ENCODE measurements around the gene ZNF532.
"Not testable (repeated sequence)": the region's sequence is repeated elsewhere in the genome, so short reads cannot be mapped to it uniquely, and the experiment has no call there.

The ZNF532 gene

DNA sequence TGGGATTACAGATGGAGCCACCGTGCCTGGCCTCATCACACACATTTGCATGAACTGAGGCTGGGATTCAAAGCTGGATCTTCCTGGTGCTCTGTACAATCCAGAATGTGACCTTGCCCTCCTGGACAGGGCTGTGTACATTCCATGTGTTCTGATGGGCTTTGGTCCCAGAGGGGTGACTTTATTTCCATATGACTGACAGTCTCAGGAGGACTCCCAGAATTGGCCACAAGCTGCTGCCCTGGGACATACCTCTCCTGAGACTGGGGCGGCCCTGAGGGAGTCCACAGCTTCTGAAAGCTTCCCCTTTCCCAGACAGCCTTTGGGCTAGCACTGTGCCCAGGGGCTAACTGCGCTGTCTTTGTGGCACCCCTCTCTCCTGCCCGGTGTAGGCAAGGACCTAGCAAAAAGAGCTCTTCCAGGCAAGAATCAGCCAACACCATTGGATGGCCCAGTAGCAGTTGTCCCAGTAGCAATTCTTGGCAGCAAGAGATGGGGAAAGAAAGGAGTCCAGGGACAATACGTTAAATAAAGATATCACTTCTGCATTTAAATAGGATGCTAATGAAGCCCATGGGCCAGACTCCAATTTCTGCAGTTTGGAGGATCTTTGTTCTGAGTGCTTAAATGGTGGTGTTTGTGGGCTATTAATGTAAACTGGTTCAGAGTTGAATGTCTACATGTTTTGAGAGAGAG is 26.4 kb upstream of the ZNF532 start:
- TF ChIP-seq GATA1 (IDR thresholded peaks at IDR 0.05; ENCODE audit: low read depth, low read length) = no peak
- no peak for TF ChIP-seq POLR2A (IDR thresholded peaks at IDR 0.05; ENCODE audit: low read length)
- no peak for DNase-seq

DNA sequence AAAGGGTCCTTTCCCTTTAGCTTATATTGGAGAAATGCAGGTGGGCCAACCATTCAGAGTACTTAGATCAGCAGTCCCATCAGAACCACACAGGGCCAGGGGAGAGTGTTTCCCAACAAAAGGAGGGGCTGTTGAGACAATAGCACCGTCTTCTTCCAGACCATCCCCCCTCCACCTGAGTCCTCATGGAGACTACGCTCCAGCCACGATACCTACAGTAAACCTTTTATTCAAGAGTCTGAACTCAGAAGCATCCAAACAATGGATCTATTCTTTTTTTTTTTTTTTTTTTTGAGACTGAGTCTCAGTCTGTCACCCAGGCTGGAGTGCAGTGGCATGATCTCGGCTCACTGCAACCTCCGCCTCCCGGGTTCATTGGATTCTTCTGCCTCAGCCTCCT is 25.7 kb upstream of the ZNF532 start:
- no peak for DNase-seq
- no peak for TF ChIP-seq GATA1 (IDR thresholded peaks at IDR 0.05; ENCODE audit: low read depth, low read length)
- TF ChIP-seq POLR2A (IDR thresholded peaks at IDR 0.05; ENCODE audit: low read length) = no peak

DNA sequence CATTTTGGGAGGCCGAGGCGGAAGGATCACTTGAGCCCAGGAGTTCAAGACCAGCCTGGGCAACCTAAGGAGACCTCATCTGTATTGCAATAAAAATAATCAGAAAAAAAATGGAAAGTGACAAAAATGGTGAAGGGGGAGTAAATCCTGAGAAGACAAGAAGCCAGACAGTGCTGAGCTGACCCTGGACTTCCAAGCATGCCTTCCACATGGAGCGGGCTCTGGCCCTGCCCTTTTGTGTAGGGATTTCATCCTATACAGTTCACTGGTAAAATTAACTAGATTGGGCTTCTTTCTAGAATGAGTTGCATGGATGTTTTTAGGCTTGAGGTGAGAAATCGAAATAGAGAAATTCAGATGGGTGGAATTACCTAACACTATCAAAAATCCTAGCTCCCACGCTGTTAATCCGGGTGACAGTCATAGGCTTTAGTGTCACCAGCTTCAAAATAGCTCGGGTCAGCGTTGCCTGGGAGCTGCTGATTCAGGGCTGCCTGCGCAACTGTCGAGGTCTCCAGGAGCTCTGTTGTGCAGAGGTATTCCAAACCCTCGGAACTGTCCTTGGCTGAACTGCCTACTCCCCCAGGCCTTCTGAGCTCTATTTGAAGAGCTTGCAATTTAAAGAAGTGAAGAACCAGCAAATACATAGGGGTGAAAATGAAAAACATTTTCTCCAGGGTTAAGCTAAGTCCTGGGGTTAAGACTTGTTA is 21.5 kb upstream of the ZNF532 start:
- no peak for TF ChIP-seq POLR2A (IDR thresholded peaks at IDR 0.05; ENCODE audit: low read length)
- no peak for TF ChIP-seq GATA1 (IDR thresholded peaks at IDR 0.05; ENCODE audit: low read depth, low read length)
- DNase-seq = no peak

DNA sequence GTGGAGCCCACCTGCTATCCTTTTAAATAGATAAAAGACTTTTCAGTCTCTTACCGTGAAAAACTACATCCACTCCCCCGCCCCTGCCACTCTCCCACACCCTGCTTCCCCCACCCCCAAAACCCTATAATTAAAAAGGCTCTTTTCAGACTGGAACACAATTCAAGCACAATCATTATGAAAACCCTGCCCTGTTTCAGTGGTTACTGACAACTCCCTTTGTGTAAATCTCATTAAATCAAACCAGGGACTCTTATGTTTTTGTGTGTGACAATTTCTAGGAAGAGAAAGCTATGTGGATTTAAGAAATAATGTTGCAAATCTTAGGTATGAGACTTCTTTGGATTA is 21.0 kb upstream of the ZNF532 start:
- no peak for DNase-seq
- TF ChIP-seq POLR2A (IDR thresholded peaks at IDR 0.05; ENCODE audit: low read length) (no peak), GATA1 (IDR thresholded peaks at IDR 0.05; ENCODE audit: low read depth, low read length) (no peak)

DNA sequence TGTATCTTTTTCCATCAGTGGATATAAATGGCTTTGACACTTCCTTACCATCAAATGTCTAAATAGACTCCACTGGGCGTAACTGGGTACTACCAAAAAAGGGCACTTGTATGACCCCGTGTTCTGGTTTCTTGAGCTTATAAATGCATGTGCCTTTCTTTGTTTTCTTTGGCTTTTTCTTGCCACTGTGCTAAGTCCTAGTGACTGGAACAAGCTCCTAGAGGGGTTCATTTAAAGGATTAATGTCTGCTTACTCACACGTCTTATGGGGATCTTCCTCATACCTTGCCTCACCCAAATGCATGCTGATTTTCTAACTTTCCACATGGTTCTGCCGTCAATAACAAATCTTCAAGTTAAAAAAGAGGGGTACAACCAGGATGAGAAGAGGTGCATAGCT is 19.8 kb upstream of the ZNF532 start:
- DNase-seq = no peak
- TF ChIP-seq POLR2A (IDR thresholded peaks at IDR 0.05; ENCODE audit: low read length) (no peak), GATA1 (IDR thresholded peaks at IDR 0.05; ENCODE audit: low read depth, low read length) (no peak)

DNA sequence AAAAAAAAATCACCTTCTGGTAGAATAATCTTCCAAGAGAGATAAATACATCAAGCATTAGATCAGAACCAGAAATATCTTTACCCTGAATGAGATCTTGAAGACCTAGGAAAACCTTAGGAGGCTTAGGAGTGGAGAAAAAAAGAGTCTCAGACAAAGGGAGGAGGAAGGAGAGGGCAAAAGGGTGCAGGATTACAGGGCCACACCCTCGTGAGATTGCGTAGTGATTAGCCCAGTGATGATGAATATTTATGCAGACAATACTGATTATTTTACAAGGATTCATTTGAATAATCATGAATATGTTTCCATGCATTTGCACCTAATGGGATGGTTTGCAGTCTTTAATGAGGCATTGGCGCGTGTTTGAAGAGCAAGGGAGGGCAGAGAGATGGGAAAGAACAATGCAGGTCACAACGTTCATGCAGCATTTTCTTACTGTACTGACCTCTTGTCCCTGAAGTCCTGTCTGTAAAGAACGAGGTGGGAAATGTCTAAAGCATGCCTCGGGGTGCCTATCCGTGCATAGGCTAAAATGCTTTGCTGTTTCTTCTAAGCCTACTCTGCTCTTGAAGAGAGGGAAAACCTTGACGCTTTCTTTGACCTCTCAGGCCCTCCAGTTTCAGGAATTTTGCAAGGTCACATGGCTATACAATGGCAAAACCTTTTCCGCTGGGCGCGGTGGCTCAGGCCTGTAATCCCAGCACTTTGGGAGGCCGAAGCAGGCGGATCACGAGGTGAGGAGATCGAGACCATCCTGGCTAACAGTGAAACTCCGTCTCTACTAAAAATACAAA is 18.6 kb upstream of the ZNF532 start:
- TF ChIP-seq POLR2A (IDR thresholded peaks at IDR 0.05; ENCODE audit: low read length) (no peak), GATA1 (IDR thresholded peaks at IDR 0.05; ENCODE audit: low read depth, low read length) (no peak)
- no peak for DNase-seq

DNA sequence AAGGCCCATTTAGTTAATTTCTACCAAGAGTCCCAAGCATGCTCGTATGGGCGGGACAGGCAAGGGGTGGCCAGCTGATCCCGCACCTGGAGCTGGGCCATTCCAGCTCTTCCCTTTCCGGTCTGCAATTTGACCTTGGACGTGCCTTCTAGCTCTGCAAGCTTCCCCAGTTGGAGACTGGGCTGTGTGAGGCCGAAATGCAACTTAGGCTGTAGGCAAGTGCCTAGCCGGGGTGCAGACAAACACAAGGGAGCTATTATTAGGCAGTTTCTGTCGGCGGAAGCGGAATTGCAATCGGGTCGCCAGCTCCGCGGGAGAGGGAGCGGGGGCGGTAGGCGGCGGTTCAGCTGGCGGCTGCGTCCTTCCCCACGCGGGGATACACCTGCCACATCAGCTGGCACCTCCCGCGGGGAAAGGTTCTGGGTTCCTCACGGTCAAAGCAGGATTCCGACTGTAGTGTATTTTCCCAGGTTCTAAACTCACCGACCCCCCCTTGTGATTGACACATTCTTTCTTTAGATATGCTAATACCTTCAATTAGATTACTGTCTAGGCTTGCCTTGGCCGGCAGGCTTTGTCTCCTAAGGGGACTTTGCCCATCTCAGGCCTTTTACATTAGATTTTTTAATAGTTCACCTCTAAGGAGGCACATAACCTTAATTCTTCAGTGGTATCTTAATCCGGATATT is 17.1 kb upstream of the ZNF532 start:
- DNase-seq = no peak
- TF ChIP-seq POLR2A (IDR thresholded peaks at IDR 0.05; ENCODE audit: low read length) (no peak), GATA1 (IDR thresholded peaks at IDR 0.05; ENCODE audit: low read depth, low read length) (no peak)

DNA sequence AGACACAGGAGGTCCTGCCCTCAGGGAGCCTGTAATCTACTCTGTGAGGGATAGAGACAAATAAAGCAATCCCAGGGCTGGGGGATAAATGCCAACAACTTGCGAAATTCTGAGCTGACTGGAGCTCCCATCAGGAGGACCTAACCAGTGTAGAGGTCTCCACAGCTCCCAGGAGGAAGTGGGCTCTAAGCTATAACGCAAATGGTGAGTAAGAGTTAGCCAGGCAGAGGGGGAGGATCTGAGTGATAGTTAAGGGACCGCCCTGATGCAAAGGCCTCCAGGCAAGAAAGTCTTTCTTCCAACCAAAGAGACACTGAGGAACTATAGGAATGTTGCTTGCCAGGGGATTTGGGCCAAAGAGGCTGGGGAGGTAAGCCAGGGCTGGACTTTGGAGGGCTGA is 16.0 kb upstream of the ZNF532 start:
- TF ChIP-seq GATA1 (IDR thresholded peaks at IDR 0.05; ENCODE audit: low read depth, low read length) (no peak), POLR2A (IDR thresholded peaks at IDR 0.05; ENCODE audit: low read length) (no peak)
- no peak for DNase-seq

DNA sequence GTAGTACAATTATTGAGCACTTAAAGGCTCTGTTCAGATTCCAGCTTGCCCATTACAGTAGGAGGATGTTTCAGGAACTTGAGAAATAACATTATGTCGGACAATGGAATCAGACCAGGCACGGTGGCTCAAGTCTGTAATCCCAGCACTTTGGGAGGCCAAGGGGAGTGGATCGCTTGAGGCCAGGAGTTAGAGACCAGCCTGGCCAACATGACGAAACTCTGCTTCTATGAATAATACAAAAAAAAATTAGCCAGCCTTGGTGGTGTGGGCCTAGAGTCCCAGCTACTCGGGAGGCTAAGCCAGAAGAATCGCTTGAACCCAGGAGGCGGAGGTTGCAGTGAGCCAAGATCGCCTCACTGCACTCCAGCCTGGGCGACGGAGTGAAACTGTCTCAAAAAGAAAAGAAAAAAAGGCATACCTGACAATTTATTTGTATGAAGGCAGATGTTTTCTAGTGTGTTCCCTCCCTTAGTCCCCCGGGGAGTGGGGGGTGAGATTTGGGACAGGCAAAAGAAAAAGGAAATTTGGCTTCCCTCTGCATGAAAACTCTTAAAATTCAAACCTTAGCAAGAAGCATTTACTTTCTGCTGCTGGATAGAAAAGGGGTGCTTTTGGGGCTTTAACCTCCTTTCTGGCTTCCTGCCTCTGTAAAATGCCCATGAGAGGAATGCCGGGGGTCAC is 13.7 kb upstream of the ZNF532 start:
- no peak for DNase-seq
- TF ChIP-seq GATA1 (IDR thresholded peaks at IDR 0.05; ENCODE audit: low read depth, low read length) (no peak), POLR2A (IDR thresholded peaks at IDR 0.05; ENCODE audit: low read length) (no peak)

DNA sequence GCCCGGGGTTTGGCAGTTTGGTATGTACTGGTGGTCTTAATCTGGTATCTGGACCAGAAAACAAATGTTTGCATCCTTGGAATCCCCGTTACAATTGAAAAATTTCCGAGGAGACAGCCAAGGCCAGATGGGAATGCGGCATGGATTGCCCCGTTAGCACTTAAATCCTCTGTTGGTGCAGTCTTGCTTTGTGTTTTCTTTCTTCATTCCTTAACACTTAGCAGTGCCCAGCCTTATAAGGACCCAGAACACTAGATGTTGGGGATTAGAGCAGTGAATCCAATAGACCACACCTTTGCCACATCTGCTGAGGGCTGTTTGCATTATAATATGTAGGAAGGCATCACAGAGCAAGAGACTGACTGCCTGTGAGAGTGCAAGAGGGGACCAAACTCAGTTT is 12.8 kb upstream of the ZNF532 start:
- no peak for TF ChIP-seq GATA1 (IDR thresholded peaks at IDR 0.05; ENCODE audit: low read depth, low read length)
- no peak for TF ChIP-seq POLR2A (IDR thresholded peaks at IDR 0.05; ENCODE audit: low read length)
- DNase-seq = no peak

DNA sequence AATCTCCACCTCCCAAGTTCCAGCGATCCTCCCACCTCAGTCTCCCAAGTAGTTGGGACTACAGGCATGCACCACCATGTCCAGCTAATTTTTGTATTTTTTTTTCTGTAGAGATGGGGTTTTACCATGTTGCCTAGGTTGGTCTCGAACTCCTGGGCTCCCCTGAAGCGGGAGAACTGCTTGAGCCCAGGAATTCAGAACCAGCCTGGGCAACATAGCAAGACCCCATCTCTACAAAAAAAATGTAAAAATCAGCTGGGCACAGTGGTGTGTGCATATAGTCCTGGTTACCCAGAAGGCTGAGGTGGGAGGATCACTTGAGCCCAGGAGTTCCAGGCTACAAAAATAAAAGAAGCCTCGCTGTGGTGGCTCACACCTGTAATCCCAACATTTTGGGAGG is 12.0 kb upstream of the ZNF532 start:
- TF ChIP-seq GATA1 (IDR thresholded peaks at IDR 0.05; ENCODE audit: low read depth, low read length) (no peak), POLR2A (IDR thresholded peaks at IDR 0.05; ENCODE audit: low read length) (no peak)
- no peak for DNase-seq

DNA sequence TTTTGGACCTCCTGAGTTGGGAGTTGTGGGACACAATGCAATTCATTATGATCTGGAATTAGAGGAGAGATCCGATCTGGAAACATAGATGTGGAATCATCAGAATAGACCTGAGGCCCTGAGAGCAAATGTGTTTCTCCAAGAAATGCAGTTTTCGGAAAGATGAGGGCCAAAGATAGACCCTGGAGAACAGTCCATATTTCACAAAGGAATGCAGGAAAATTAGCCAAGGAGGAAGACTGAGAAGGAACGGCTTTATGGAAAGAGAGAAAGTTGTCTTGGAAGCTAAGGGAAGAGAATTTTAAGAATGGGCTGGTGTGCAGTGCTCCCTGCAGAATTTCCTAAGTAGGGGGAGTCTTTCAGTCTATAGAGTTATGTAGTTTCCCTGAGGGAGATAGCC is 11.1 kb upstream of the ZNF532 start:
- TF ChIP-seq GATA1 (IDR thresholded peaks at IDR 0.05; ENCODE audit: low read depth, low read length) = no peak
- no peak for TF ChIP-seq POLR2A (IDR thresholded peaks at IDR 0.05; ENCODE audit: low read length)
- DNase-seq = no peak

DNA sequence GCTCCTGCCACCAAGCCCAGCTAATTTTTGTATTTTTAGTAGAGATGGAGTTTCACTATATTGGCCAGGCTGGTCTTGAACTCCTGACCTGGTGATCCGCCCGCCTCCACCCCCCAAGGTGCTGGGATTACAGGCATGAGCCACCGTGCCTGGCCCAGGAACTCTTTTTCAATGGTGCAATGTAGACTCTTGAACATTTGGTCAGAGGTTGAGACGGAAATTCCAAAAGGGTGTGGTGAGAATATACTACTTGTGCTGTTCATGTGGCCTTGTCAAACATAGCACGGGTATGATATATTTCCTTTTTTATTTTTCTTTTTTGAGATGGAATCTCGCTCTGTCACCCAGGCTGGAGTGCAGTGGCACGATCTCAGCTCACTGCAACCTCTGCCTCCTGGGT is 9.2 kb upstream of the ZNF532 start:
- not testable (repeated sequence) for DNase-seq

DNA sequence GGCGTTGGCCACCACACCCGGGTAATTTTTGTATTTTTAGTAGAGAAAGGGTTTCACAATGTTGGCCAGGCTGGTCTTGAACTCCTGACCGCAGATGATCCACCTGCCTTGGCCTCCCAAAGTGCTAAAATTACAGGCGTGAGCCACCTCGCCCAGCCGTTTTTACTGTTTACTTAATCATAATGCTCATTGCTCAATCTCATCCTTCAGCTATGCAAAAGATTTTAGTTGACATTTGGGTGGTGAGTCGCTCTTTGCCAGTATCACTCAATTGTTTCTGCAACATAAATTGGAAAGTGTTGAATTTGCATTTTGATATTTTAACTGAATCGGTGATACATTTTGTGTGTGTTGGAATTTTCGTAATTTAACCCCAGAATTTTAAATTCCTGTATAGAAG is 7.8 kb upstream of the ZNF532 start:
- TF ChIP-seq GATA1 (IDR thresholded peaks at IDR 0.05; ENCODE audit: low read depth, low read length) = no peak
- no peak for TF ChIP-seq POLR2A (IDR thresholded peaks at IDR 0.05; ENCODE audit: low read length)
- DNase-seq = no peak

All from erythroblast (primary cell).